GM19351 (cell line): ENCODE data around the gene CHDH.

Experiments
- ATAC-seq: cut with Tn5 transposase; IDR thresholded peaks from one replicate; pipeline ENCODE4 v1.9.1; 2021; ENCODE audit warnings: mild to moderate bottlenecking, moderate library complexity; ENCODE audit not compliant: unreplicated experiment

CHDH gene

GRCh38 chr3:53846134-53846850 lies at the start of gene CHDH, which contains the start of gene IL17RB:
Gene CHDH, minus strand, starts transcription at chr3:53846419. Its CDS starts 22,411 bp downstream, at chr3:53824008.
Gene IL17RB, plus strand, starts transcription at chr3:53846568. Its CDS starts 21 bp downstream, at chr3:53846589.
- ATAC-seq: peak; percentile 51

- ATAC-seq: no peak
Measured at GRCh38 chr3:53892286-53892637, 46.0 kb upstream of the CHDH start.

GRCh38 chr3:53891497-53892285 lies 45.5 kb upstream of the CHDH start, which contains the start of gene SELENOK:
Gene SELENOK, minus strand, starts transcription at chr3:53891859.
- peak; percentile 95 for ATAC-seq

- ATAC-seq: peak; percentile 15
Measured at GRCh38 chr3:53890726-53891475, 44.7 kb upstream of the CHDH start.

- ATAC-seq: no peak
Measured at GRCh38 chr3:53888232-53888631, 42.0 kb upstream of the CHDH start.

GRCh38 chr3:53887446-53887845 lies 41.2 kb upstream of the CHDH start:
- ATAC-seq: no peak

- no peak for ATAC-seq
Measured at GRCh38 chr3:53885239-53885638, 39.0 kb upstream of the CHDH start.

GRCh38 chr3:53884623-53885022 lies 38.4 kb upstream of the CHDH start:
- ATAC-seq: no peak

GRCh38 chr3:53883008-53883407 lies 36.8 kb upstream of the CHDH start:
- no peak for ATAC-seq

- ATAC-seq: peak; percentile 84
Measured at GRCh38 chr3:53881691-53882593, 35.7 kb upstream of the CHDH start, which contains the start of gene ACTR8. Gene ACTR8, minus strand, starts transcription at chr3:53882152. Its CDS starts 51 bp downstream, at chr3:53882101.

GRCh38 chr3:53880396-53881345 lies 34.5 kb upstream of the CHDH start:
- no peak for ATAC-seq

- ATAC-seq: no peak
Measured at GRCh38 chr3:53865732-53866499, 19.7 kb upstream of the CHDH start.

- ATAC-seq: no peak
Measured at GRCh38 chr3:53863145-53863544, 16.9 kb upstream of the CHDH start.

- no peak for ATAC-seq
Measured at GRCh38 chr3:53862241-53862640, 16.0 kb upstream of the CHDH start.

- no peak for ATAC-seq
Measured at GRCh38 chr3:53860196-53860595, 14.0 kb upstream of the CHDH start.

- ATAC-seq: no peak
Measured at GRCh38 chr3:53859178-53859577, 13.0 kb upstream of the CHDH start.

- ATAC-seq: no peak
Measured at GRCh38 chr3:53858096-53858741, 12.0 kb upstream of the CHDH start.

- ATAC-seq: no peak
Measured at GRCh38 chr3:53856964-53857363, 10.7 kb upstream of the CHDH start.
